SK-N-SH treated with all-trans-retinoic acid at 6 μM for 48 hours (cell line): ENCODE measurements around the gene RNFT2.
"Not testable (repeated sequence)": the region's sequence is repeated elsewhere in the genome, so short reads cannot be mapped to it uniquely, and the experiment has no call there.

Experiments
- ATAC-seq: fragments of 200-7000 bp; cut with Tn5 transposase; 3 replicates; pipeline ENCODE4 v1.9.1; 2020; ENCODE audit warnings: mild to moderate bottlenecking, moderate library complexity
- BACH2 ChIP-seq: fragments of 250-450 bp; sonication (Bioruptor Pico); IDR thresholded peaks from 2 replicates; pipeline ENCODE4 v1.9.0; 2021; ENCODE audit warnings: mild to moderate bottlenecking, borderline replicate concordance
- CSDC2 ChIP-seq: fragments of 250-450 bp; sonication (Bioruptor Pico); IDR thresholded peaks from 2 replicates; pipeline ENCODE4 v1.5.0; 2020; ENCODE audit warnings: mild to moderate bottlenecking, moderate library complexity
- ESRRG ChIP-seq: fragments of 250-450 bp; sonication (Bioruptor Pico); IDR thresholded peaks from 2 replicates; pipeline ENCODE4 v1.6.1; 2021; ENCODE audit warnings: mild to moderate bottlenecking
- GLIS3 ChIP-seq: fragments of 250-450 bp; sonication (Bioruptor Pico); IDR thresholded peaks from 2 replicates; pipeline ENCODE4 v1.5.0; 2020; ENCODE audit warnings: mild to moderate bottlenecking, moderate library complexity
- ISL1 ChIP-seq: fragments of 250-450 bp; sonication (Bioruptor Pico); IDR thresholded peaks from 2 replicates; pipeline ENCODE4 v2.1.2; 2022; ENCODE audit warnings: mild to moderate bottlenecking, moderate library complexity
- OSR1 ChIP-seq: fragments of 250-450 bp; sonication (Bioruptor Pico); IDR thresholded peaks from 2 replicates; pipeline ENCODE4 v1.8.0; 2022; ENCODE audit warnings: moderate library complexity, mild to moderate bottlenecking, inconsistent platforms
- PATZ1 ChIP-seq: fragments of 250-450 bp; sonication (Bioruptor Pico); IDR thresholded peaks from 2 replicates; pipeline ENCODE4 v1.8.0; 2020; ENCODE audit warnings: mild to moderate bottlenecking, moderate library complexity, borderline replicate concordance
- PPARA ChIP-seq: fragments of 250-450 bp; sonication (Bioruptor Pico); IDR thresholded peaks from 2 replicates; pipeline ENCODE4 v1.5.0; 2020; ENCODE audit warnings: mild to moderate bottlenecking, borderline replicate concordance
- RARB ChIP-seq: fragments of 250-450 bp; sonication (Bioruptor Pico); IDR thresholded peaks from 2 replicates; pipeline ENCODE4 v1.8.0; 2021; ENCODE audit warnings: mild to moderate bottlenecking, moderate library complexity
- SNAI2 ChIP-seq: fragments of 250-450 bp; sonication (Bioruptor Pico); IDR thresholded peaks from 2 replicates; pipeline ENCODE4 v1.5.0; 2020; ENCODE audit warnings: mild to moderate bottlenecking, moderate library complexity
- TCF4 ChIP-seq: fragments of 250-450 bp; sonication (Bioruptor Pico); IDR thresholded peaks from 2 replicates; pipeline ENCODE4 v1.8.0; 2021; ENCODE audit warnings: mild to moderate bottlenecking, moderate library complexity, borderline replicate concordance
- TOX ChIP-seq: fragments of 250-450 bp; sonication (Bioruptor Pico); IDR thresholded peaks from 2 replicates; pipeline ENCODE4 v1.8.0; 2021; ENCODE audit warnings: mild to moderate bottlenecking, moderate library complexity, borderline replicate concordance
- ZC3H10 ChIP-seq: fragments of 250-450 bp; sonication (Bioruptor Pico); IDR thresholded peaks from 2 replicates; pipeline ENCODE4 v1.5.1; 2021; ENCODE audit warnings: mild to moderate bottlenecking, moderate library complexity
- ZFP3 ChIP-seq: fragments of 250-450 bp; sonication (Bioruptor Pico); IDR thresholded peaks from 2 replicates; pipeline ENCODE4 v1.5.0; 2020; ENCODE audit warnings: mild to moderate bottlenecking, moderate library complexity
- ZNF565 ChIP-seq: fragments of 450-650 bp; formaldehyde crosslinking; conservative IDR thresholded peaks from 2 replicates; pipeline ENCODE4 v1.5.0; 2020; ENCODE audit warnings: low read depth, mild to moderate bottlenecking, moderate library complexity
- ZNF70 ChIP-seq: fragments of 450-650 bp; formaldehyde crosslinking; IDR thresholded peaks from 2 replicates; pipeline ENCODE4 v1.5.0; 2020; ENCODE audit warnings: mild to moderate bottlenecking, moderate library complexity
- ZNF8 ChIP-seq: fragments of 450-650 bp; formaldehyde crosslinking; IDR thresholded peaks from 2 replicates; pipeline ENCODE4 v1.5.0; 2020; ENCODE audit warnings: mild to moderate bottlenecking, moderate library complexity
- TF ChIP-seq, protein P1 (sequence below): fragments of 250-450 bp; sonication (Bioruptor Pico); IDR thresholded peaks from 2 replicates; pipeline ENCODE4 v1.5.1; 2020; ENCODE audit warnings: low read depth, mild to moderate bottlenecking, moderate library complexity
- TF ChIP-seq, protein P2 (sequence below): fragments of 250-450 bp; sonication (Bioruptor Pico); IDR thresholded peaks from 2 replicates; pipeline ENCODE4 v1.5.0; 2020; ENCODE audit warnings: mild to moderate bottlenecking, moderate library complexity
- TF ChIP-seq, protein P3 (sequence below): fragments of 250-450 bp; sonication (Bioruptor Pico); IDR thresholded peaks from 2 replicates; pipeline ENCODE4 v1.5.1; 2021; ENCODE audit warnings: mild to moderate bottlenecking, moderate library complexity
- TF ChIP-seq, protein P4 (sequence below): fragments of 250-450 bp; sonication (Bioruptor Pico); IDR thresholded peaks from 2 replicates; pipeline ENCODE4 v1.8.0; 2021; ENCODE audit warnings: low read depth, mild to moderate bottlenecking, moderate library complexity, borderline replicate concordance

RNFT2 gene

DNA sequence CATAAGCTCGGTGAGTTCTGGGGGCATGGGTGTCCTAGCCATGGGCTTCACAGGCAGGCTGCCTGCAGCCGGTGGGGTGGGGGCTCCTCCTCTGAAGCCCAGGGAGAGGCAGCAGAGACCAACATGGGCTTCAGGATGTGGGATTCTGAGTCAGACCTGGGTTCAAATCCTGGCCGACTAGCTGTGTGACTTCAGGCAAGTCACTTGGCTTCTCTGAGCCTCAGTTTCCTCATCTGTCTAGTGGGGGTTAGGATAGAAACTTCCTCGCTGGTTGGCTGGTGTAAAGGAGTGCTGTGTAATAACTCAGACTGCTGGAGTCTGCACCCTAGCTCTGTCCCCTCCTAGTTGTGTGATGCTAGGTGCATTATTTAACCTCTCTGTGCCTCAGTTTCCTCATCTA, 12.2 kb downstream of the RNFT2 start (continued):
- TF ChIP-seq, protein P1, sequence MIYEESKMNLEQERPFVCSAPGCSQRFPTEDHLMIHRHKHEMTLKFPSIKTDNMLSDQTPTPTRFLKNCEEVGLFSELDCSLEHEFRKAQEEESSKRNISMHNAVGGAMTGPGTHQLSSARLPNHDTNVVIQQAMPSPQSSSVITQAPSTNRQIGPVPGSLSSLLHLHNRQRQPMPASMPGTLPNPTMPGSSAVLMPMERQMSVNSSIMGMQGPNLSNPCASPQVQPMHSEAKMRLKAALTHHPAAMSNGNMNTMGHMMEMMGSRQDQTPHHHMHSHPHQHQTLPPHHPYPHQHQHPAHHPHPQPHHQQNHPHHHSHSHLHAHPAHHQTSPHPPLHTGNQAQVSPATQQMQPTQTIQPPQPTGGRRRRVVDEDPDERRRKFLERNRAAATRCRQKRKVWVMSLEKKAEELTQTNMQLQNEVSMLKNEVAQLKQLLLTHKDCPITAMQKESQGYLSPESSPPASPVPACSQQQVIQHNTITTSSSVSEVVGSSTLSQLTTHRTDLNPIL (CRISPR knock-in tag), result no peak
- TF ChIP-seq PATZ1 (CRISPR knock-in tag), result no peak
- TF ChIP-seq, protein P2, sequence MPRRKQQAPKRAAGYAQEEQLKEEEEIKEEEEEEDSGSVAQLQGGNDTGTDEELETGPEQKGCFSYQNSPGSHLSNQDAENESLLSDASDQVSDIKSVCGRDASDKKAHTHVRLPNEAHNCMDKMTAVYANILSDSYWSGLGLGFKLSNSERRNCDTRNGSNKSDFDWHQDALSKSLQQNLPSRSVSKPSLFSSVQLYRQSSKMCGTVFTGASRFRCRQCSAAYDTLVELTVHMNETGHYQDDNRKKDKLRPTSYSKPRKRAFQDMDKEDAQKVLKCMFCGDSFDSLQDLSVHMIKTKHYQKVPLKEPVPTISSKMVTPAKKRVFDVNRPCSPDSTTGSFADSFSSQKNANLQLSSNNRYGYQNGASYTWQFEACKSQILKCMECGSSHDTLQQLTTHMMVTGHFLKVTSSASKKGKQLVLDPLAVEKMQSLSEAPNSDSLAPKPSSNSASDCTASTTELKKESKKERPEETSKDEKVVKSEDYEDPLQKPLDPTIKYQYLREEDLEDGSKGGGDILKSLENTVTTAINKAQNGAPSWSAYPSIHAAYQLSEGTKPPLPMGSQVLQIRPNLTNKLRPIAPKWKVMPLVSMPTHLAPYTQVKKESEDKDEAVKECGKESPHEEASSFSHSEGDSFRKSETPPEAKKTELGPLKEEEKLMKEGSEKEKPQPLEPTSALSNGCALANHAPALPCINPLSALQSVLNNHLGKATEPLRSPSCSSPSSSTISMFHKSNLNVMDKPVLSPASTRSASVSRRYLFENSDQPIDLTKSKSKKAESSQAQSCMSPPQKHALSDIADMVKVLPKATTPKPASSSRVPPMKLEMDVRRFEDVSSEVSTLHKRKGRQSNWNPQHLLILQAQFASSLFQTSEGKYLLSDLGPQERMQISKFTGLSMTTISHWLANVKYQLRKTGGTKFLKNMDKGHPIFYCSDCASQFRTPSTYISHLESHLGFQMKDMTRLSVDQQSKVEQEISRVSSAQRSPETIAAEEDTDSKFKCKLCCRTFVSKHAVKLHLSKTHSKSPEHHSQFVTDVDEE (CRISPR knock-in tag), result no peak

- ATAC-seq, result not testable (repeated sequence)
Observed at GRCh38 chr12:116754097-116754496, 16.0 kb downstream of the RNFT2 start.

- not testable (repeated sequence) for ATAC-seq
Observed at GRCh38 chr12:116754783-116755182, 16.7 kb downstream of the RNFT2 start.

DNA sequence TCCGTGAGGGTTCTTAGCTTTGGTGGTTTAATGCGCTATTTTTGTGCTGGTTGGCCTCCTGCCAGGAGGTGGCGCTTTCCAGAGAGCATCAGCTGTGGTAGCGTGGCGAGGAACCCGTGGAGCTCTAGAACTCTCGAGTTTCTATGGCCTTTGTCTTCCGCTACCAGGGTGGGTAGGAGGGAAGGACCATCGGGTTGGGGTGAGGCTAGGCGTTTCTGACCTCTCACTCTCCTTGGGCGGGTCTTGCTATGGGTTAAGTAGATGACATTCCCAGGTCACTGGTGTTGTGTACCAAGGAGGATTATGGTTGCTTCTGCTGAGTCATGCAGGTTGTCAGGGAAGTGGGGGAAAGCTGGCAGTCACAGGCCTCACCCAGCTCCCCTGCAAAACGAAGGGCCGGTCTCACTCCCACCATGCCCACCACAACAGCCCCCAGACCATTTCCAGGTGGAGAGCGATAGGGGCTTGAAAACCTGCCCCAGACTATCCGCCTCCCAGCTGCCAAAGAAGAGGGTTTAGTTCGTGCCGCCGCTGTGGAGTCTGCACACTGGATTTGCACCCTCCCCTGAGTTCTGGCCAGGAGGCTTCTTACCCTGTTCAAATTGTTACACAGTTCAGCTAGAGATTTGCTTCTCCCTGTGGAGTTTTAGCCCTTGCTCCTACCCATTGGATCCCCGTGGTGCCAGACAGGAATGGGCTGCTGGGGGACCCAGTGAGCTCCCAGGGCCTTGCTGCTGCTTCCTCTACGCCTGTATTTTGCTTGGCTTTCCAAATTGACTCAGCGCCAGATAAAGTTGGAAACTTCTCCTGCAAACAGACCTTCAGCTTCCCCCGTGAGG, 21.9 kb downstream of the RNFT2 start:
- ATAC-seq, result no peak
- TF ChIP-seq TOX (CRISPR knock-in tag), result no peak
- no peak for TF ChIP-seq RARB
- no peak for TF ChIP-seq SNAI2 (CRISPR knock-in tag)
- no peak for TF ChIP-seq CSDC2
- TF ChIP-seq ZNF565 (CRISPR knock-in tag), result no peak
- TF ChIP-seq PPARA, result no peak
- no peak for TF ChIP-seq ZC3H10 (CRISPR knock-in tag)
- TF ChIP-seq ZNF70 (CRISPR knock-in tag), result no peak
- no peak for TF ChIP-seq BACH2 (CRISPR knock-in tag)
- no peak for TF ChIP-seq TCF4
- TF ChIP-seq ZNF8 (CRISPR knock-in tag), result no peak
- TF ChIP-seq, protein P3, sequence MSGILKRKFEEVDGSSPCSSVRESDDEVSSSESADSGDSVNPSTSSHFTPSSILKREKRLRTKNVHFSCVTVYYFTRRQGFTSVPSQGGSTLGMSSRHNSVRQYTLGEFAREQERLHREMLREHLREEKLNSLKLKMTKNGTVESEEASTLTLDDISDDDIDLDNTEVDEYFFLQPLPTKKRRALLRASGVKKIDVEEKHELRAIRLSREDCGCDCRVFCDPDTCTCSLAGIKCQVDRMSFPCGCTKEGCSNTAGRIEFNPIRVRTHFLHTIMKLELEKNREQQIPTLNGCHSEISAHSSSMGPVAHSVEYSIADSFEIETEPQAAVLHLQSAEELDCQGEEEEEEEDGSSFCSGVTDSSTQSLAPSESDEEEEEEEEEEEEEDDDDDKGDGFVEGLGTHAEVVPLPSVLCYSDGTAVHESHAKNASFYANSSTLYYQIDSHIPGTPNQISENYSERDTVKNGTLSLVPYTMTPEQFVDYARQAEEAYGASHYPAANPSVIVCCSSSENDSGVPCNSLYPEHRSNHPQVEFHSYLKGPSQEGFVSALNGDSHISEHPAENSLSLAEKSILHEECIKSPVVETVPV (CRISPR knock-in tag), result no peak
- TF ChIP-seq, protein P1 (CRISPR knock-in tag), result no peak
- TF ChIP-seq OSR1 (CRISPR knock-in tag), result no peak
- TF ChIP-seq GLIS3 (CRISPR knock-in tag), result no peak
- no peak for TF ChIP-seq ZFP3 (CRISPR knock-in tag)
- TF ChIP-seq, protein P4, sequence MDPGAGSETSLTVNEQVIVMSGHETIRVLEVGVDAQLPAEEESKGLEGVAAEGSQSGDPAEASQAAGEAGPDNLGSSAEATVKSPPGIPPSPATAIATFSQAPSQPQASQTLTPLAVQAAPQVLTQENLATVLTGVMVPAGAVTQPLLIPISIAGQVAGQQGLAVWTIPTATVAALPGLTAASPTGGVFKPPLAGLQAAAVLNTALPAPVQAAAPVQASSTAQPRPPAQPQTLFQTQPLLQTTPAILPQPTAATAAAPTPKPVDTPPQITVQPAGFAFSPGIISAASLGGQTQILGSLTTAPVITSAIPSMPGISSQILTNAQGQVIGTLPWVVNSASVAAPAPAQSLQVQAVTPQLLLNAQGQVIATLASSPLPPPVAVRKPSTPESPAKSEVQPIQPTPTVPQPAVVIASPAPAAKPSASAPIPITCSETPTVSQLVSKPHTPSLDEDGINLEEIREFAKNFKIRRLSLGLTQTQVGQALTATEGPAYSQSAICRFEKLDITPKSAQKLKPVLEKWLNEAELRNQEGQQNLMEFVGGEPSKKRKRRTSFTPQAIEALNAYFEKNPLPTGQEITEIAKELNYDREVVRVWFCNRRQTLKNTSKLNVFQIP (CRISPR knock-in tag), result no peak
- no peak for TF ChIP-seq ESRRG (CRISPR knock-in tag)
- TF ChIP-seq ISL1 (CRISPR knock-in tag), result no peak
